Effector memory CD8-positive, alpha-beta T cell (primary cell): ENCODE results near the gene ELAVL4.
A peak's percentile ranks its signal among the peaks of the same experiment; 100 is the strongest.

Experiments
- ATAC-seq: fragments of 150-1000 bp; cut with Tn5 transposase; replicated peaks from 2 replicates; pipeline ENCODE4 v1.10.0; 2021; ENCODE audit warnings: mild to moderate bottlenecking, moderate library complexity
- DNase-seq, 3 experiments: peaks; one replicate each; pipeline ENCODE4 v3.0.0; 2021
- H3K27ac Mint-ChIP-seq, 2 donors: one replicate each; pipeline ENCODE4 v1.8.0; 2022; ENCODE audit warnings: mild to moderate bottlenecking in 2 of 2, mixed read lengths in 2 of 2, moderate library complexity in 2 of 2
- H3K27me3 Mint-ChIP-seq, 2 donors: one replicate each; pipeline ENCODE4 v1.8.0; 2022; ENCODE audit warnings: mixed read lengths in 2 of 2
- H3K36me3 Mint-ChIP-seq: one replicate; pipeline ENCODE4 v1.8.0; 2022; ENCODE audit warnings: mild to moderate bottlenecking, moderate library complexity, mixed read lengths; ENCODE audit not compliant: insufficient read depth
- H3K4me1 Mint-ChIP-seq, 2 donors: one replicate each; pipeline ENCODE4 v1.8.0; 2022; ENCODE audit warnings: low read depth in 2 of 2, mixed read lengths in 2 of 2
- H3K4me3 Mint-ChIP-seq, 2 donors: one replicate each; pipeline ENCODE4 v1.8.0; 2022; ENCODE audit warnings: mild to moderate bottlenecking in 2 of 2, mixed read lengths in 2 of 2, moderate library complexity in 2 of 2
- H3K9me3 Mint-ChIP-seq, 2 donors: one replicate each; pipeline ENCODE4 v1.8.0; 2022; ENCODE audit warnings: mixed read lengths in 2 of 2

ELAVL4 gene

DNA sequence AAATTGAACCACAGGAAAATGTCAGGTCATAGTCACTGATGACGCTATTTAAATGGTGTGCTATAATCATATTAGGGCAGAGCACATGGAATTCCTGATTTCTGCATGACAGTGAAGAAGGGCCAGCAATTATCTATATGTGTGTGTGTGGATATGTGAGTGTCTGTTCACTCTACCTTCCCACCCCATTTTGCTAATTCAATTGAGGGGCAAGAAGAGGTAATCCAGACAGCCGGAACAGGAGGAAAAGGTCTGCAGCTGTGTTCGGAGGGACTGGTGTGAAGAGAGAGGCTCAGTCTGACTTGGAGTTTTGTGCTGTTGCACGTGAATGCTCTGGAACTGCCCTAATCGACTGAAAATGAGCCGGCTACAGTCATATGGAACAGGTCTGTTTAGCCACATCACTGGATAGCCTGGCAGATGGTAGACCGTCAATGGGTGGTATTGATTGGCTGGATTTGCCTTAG, 5.1 kb upstream of the ELAVL4 start:
- no peaks in the 10 kb centered on the region for H3K4me1 Mint-ChIP-seq
- no peaks in the 10 kb centered on the region for H3K9me3 Mint-ChIP-seq
- peaks cover 27 to 37% of the 10 kb centered on the region in 2 donors for H3K27me3 Mint-ChIP-seq
- no peak overlapping the region for H3K27ac Mint-ChIP-seq
- no peak for ATAC-seq
- peaks cover 4% of the 10 kb centered on the region for H3K36me3 Mint-ChIP-seq
- DNase-seq, result no peak
- no peak overlapping the region for H3K4me3 Mint-ChIP-seq

DNA sequence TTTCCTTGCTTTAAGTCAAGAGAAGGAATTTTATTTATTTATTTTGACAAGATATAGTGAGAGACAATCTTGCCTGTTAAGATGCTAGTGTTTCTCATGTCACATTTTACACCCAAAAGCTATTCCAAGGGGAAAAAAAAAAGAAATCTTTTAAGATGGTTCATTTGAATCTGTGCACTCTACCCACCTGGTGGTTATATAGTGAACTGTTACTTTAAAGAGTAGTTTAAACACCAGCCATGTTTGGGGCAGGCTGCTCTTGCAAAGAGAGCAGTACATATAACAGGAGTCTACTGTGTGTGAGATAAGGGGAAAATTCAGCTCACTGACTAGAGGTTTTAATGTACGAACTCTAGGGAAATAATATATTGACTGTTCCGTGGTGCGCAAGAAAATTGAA, 3.3 kb upstream of the ELAVL4 start:
- peaks cover 4% of the 10 kb centered on the region for H3K36me3 Mint-ChIP-seq
- H3K9me3 Mint-ChIP-seq, result no peaks in the 10 kb centered on the region
- ATAC-seq (no peak), DNase-seq (no peak)
- peaks cover 11 to 14% of the 10 kb centered on the region in 2 donors for H3K4me1 Mint-ChIP-seq
- no peak overlapping the region for H3K27ac Mint-ChIP-seq
- peaks cover 43 to 55% of the 10 kb centered on the region in 2 donors for H3K27me3 Mint-ChIP-seq
- H3K4me3 Mint-ChIP-seq, result no peak overlapping the region

DNA sequence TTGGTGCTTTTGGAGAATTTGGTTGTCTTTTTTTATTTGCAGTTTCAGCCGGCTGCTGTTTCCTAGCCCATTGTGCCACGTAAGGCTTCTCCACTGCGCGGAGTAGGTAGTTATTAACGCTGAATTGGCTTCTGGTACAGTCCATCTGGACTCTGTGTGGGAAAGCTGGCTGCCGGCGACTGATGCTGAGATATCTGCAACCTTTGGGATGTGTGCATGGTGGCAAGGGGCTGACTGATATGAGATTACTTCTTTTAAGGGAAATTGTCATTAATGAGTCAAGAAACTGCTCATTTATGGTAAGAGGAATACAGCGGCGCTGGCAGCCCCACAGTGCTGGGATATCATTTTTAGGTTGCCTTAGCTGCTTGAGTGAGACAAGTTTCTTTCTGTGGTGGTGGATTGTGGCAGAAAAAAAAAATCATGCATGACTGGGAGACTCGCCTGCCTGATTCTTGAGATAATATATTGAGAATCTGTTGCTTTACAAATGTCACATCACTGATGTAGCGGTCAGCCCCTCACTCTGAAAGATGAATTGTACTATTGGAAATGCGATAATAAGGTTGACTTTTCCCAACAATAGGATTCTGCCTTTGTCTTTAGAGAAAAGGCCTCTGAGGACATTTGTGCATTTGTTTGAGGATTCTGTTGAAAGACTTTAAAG, 2.5 kb upstream of the ELAVL4 start:
- Mint-ChIP-seq H3K27me3 (peaks cover 51 to 62% of the 10 kb centered on the region in 2 donors), H3K4me3 (no peak overlapping the region), H3K27ac (no peak overlapping the region), H3K9me3 (no peaks in the 10 kb centered on the region), H3K4me1 (peaks cover 11 to 21% of the 10 kb centered on the region in 2 donors), H3K36me3 (peaks cover 4% of the 10 kb centered on the region)
- no peak for ATAC-seq
- no peak for DNase-seq

DNA sequence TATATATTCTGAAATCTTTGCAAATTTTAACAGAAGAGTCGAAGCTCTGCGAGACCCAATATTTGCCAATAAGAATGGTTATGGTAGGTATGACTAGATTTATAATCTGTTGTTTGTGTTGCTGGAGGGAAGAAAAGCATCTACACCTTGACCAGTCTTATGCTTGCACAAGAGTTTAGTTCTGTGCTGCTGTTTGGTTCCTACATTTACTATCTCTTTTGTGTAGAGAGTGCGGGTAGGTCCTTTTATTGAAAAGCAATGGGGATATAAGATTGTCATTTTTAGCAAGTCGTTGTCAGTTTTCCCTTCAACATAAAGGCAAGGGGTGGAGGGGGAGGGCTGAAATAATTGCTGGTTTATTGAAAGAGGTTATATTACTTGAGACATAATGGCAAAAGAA, 396 bp downstream of the ELAVL4 start:
- H3K36me3 Mint-ChIP-seq, result peaks cover 4% of the 10 kb centered on the region
- H3K27me3 Mint-ChIP-seq, result peaks cover 73 to 74% of the 10 kb centered on the region in 2 donors
- no peak overlapping the region for H3K27ac Mint-ChIP-seq
- peaks cover 11 to 21% of the 10 kb centered on the region in 2 donors for H3K4me1 Mint-ChIP-seq
- DNase-seq (no peak), ATAC-seq (no peak)
- H3K4me3 Mint-ChIP-seq, result peak overlapping the region in 1 of 2 donors; percentile 66
- no peaks in the 10 kb centered on the region for H3K9me3 Mint-ChIP-seq

DNA sequence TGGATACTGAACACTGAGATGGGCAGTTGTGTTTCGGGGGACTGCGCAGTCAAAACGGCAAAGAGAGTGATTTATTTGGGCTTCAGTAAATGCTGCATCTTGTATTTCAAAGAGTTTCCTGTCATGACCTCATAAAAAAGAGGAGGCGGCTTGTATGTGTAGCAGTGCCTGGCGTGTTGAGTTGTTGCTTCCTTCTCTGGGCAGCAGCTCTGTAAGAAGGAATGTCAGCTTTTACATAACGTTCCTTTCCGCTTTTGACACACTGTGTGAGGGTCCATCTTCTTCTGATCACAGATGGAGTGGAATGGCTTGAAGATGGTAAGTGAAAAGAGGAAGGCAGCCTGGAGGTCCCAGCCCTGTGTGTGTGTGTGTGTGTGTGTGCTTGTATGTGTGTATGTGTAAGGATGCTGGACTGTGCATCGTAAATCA, 941 bp downstream of the ELAVL4 start:
- peaks cover 73% of the 10 kb centered on the region in 2 donors for H3K27me3 Mint-ChIP-seq
- DNase-seq (no peak), ATAC-seq (peak; percentile 22)
- H3K4me3 Mint-ChIP-seq, result peak overlapping the region; percentile 17 to 66
- peaks cover 4% of the 10 kb centered on the region for H3K36me3 Mint-ChIP-seq
- H3K9me3 Mint-ChIP-seq, result no peaks in the 10 kb centered on the region
- H3K4me1 Mint-ChIP-seq, result peaks cover 11 to 21% of the 10 kb centered on the region in 2 donors
- H3K27ac Mint-ChIP-seq, result no peak overlapping the region

DNA sequence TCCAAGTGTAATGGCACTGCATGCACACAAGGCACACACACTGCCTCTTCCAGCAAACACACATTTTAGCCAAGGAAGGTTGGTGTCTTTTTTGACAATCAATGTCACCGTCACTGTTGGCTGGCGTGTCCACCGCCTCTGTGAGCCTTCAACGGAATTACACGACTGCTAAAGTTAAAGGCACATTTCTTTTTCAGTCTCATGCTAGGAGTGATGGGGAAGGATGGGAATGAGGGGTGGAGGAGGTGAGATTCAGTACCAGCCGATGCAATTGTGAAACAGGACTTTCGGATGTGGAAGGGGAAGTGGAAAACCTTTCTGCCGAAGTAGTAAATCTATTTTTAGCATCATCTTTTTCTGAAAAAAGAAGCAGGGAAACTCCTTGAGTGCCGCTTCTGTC, 1.4 kb downstream of the ELAVL4 start:
- no peak for DNase-seq
- Mint-ChIP-seq H3K27me3 (peaks cover 69 to 72% of the 10 kb centered on the region in 2 donors), H3K27ac (no peak overlapping the region), H3K36me3 (peaks cover 4% of the 10 kb centered on the region), H3K4me3 (peak overlapping the region; percentile 17 to 66), H3K4me1 (peaks cover 11 to 21% of the 10 kb centered on the region in 2 donors), H3K9me3 (no peaks in the 10 kb centered on the region)
- ATAC-seq, result no peak

DNA sequence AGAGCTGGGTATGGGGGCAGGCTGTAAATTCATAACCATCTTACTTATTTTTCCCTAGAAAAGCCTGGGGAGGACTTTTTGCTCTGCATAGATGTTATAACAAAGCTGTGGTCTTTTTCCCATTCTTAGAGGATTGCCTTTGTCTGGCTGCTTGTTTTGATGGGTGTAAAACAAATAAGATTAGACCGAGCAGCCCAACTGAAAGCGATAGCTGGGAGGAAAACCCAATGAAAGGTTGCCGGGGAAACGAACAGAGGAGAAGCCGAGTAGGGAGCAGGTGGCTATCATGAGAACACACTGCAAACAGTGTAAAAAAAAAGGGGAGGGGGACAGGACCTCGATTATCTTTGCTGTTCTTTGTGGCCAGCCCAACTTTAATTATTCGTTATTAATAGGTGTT, 1.9 kb downstream of the ELAVL4 start:
- Mint-ChIP-seq H3K36me3 (peaks cover 4% of the 10 kb centered on the region), H3K27ac (no peak overlapping the region), H3K9me3 (no peaks in the 10 kb centered on the region), H3K4me3 (peak overlapping the region in 1 of 2 donors; percentile 66), H3K27me3 (peaks cover 66 to 70% of the 10 kb centered on the region in 2 donors), H3K4me1 (peaks cover 11 to 21% of the 10 kb centered on the region in 2 donors)
- DNase-seq (no peak), ATAC-seq (no peak)

DNA sequence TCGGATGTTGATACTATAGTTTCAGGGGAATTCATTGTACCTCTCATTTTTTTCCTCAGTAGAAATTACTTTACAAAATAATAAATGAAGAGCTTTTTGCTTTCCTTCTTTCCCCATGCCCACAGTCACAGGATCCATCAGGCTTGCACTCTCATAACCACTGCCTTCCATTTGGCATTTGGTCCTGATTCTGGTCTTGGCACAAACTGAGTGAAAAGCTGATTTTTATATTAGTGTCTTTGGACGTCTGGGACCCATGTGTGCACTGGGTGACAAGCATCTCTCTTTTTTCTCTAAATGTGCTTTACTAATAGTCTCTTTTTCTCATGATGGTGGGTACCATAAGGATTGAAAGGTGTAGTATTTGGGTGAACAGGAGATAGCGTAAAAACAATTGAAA, 2.8 kb downstream of the ELAVL4 start:
- Mint-ChIP-seq H3K36me3 (no peaks in the 10 kb centered on the region), H3K9me3 (no peaks in the 10 kb centered on the region), H3K27ac (no peak overlapping the region), H3K4me3 (no peak overlapping the region), H3K27me3 (peaks cover 61 to 64% of the 10 kb centered on the region in 2 donors), H3K4me1 (peaks cover 11 to 21% of the 10 kb centered on the region in 2 donors)
- DNase-seq (no peak), ATAC-seq (no peak)

DNA sequence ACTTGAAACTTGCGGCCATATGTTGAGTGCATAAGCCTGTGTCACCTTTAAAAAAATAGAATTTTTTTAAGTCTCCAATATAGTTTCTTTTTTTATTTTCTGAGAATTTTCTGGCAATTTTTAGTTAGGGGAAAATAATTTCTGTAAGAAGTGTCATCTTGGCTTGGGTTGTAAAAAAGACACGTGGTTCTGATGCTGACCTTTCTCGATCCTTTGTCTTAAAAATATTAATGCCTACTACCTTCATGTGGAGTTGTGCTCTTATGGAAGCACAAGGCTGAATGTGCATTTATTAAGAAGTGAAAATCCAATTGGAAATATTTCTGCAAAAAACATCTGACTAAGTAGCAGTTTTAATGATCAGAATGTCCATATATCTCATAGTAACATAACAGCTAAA, 3.5 kb downstream of the ELAVL4 start:
- no peak for DNase-seq
- H3K27me3 Mint-ChIP-seq, result peaks cover 60 to 64% of the 10 kb centered on the region in 2 donors
- no peak overlapping the region for H3K4me3 Mint-ChIP-seq
- no peak overlapping the region for H3K27ac Mint-ChIP-seq
- H3K9me3 Mint-ChIP-seq, result no peaks in the 10 kb centered on the region
- H3K36me3 Mint-ChIP-seq, result no peaks in the 10 kb centered on the region
- ATAC-seq, result no peak
- peaks cover 11 to 21% of the 10 kb centered on the region in 2 donors for H3K4me1 Mint-ChIP-seq

DNA sequence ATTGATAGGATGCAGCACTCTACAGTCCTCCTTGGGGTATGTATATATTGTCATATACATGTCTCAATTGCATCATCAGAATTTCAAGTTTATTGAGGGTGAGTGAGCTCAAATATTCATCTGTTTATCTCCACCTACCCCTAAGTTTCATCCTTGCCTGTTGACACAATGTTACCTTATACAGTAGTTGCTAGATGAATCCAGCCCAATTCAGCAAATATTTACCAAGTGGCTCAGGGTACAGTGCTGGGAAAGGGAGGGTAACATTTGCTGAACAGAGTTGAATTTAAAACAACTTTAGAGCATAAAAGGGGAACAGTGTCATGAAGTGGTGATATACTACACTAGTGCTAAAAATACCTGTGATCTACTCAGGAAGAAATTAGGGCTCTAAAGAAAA, 14.4 kb downstream of the ELAVL4 start:
- no peak overlapping the region for H3K27ac Mint-ChIP-seq
- DNase-seq (no peak), ATAC-seq (no peak)
- no peak overlapping the region for H3K4me3 Mint-ChIP-seq
- no peaks in the 10 kb centered on the region for H3K9me3 Mint-ChIP-seq
- H3K4me1 Mint-ChIP-seq, result no peaks in the 10 kb centered on the region
- no peaks in the 10 kb centered on the region for H3K36me3 Mint-ChIP-seq
- peaks cover 27 to 35% of the 10 kb centered on the region in 2 donors for H3K27me3 Mint-ChIP-seq

DNA sequence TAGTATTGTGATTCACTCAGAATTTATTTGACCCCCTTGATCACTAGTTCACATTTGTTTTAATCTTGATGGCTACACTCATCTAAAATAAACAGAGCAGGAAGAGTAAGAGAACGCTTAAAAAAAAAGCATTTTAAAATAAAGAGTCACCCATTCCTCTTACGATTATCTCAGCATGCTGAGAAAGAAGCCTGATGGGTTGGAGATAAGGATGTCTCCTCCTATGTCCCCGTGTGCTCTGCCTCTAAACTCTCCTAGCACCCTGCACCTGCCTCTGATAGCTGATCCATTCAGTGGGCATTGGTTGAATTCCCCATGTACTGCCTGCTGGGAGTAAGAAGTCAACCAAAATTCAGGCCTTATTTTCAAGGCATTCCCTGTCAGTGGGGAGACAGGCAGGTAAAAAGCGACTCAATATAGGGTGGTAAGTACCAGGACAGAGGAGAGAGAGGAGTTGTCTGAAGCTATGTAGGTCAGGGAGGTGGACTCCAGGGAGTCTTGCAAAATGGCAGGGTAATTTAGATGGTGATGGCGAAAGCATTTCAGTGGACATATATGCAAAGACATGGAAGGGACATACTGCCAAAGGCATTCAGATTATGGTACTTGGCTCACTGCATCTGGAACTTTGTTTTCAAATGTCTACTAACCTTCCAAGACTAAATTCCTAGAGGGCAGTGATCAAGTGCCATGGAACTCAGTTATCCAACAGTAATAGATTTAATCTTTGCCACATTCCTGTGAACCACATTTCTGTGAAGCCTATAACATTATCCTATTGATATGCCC, 18.4 kb downstream of the ELAVL4 start:
- H3K4me1 Mint-ChIP-seq, result no peaks in the 10 kb centered on the region
- ATAC-seq, result no peak
- no peak overlapping the region for H3K4me3 Mint-ChIP-seq
- H3K27me3 Mint-ChIP-seq, result peaks cover 18 to 28% of the 10 kb centered on the region in 2 donors
- H3K36me3 Mint-ChIP-seq, result no peaks in the 10 kb centered on the region
- H3K27ac Mint-ChIP-seq, result no peak overlapping the region
- DNase-seq, result no peak
- H3K9me3 Mint-ChIP-seq, result no peaks in the 10 kb centered on the region

DNA sequence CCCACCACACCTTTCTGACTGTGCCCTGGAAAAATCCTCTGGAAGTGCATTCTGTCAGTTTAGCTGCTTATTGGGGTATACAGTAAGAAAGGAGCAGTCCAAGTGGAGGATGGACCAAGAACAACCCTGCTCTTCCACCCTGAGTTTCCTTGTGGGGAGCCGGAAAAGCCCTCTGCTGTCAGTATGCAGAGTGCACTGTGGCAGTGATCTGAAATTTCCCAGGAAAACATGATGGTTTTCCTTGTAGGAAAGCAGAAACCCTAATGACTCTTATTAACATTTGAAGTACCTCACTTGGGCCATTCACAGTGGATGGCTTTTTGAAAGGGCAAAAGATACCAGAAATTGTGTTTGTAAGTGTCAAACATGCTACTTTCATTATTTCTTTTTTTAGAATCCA, 20.5 kb downstream of the ELAVL4 start:
- Mint-ChIP-seq H3K4me3 (no peak overlapping the region), H3K4me1 (no peaks in the 10 kb centered on the region), H3K9me3 (no peaks in the 10 kb centered on the region), H3K36me3 (no peaks in the 10 kb centered on the region), H3K27me3 (peaks cover 17 to 20% of the 10 kb centered on the region in 2 donors), H3K27ac (no peak overlapping the region)
- ATAC-seq (no peak), DNase-seq (no peak)

DNA sequence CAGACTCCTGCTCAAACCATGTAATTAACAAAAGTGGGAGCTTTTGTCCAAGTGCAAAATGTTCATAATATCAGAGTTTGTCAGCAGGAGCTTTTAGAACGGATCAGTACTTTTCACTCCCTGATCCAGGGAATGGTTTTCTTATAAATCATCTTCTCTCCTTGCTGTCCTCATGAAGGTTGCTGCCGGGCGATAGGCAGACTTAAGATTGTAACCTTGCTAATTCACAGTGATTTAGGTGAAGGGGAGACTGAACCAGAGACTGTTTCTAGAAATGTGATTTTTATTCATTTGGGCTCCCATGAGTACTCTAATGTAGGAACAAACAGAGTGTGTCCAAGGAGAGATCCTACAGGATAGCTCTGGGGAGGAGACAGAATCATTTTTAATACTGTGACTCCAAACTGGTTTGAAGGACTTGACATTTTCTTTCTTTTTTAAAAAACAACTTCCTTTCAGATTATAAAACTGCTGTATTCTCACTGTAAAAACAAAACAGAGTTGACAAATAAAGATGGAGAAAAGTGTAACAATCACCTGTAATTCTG, 23.7 kb downstream of the ELAVL4 start:
- DNase-seq (no peak), ATAC-seq (no peak)
- Mint-ChIP-seq H3K4me3 (no peak overlapping the region), H3K27me3 (peaks cover 28 to 38% of the 10 kb centered on the region in 2 donors), H3K27ac (no peak overlapping the region), H3K9me3 (no peaks in the 10 kb centered on the region), H3K4me1 (no peaks in the 10 kb centered on the region), H3K36me3 (no peaks in the 10 kb centered on the region)
